K562 (cell line): ENCODE data around the gene AUNIP. TPM values are rescaled to one million over a fixed set of nuclear protein-coding genes. Genes with fewer than 3 reads are reported as not detected.
A peak's percentile ranks its signal among the peaks of the same experiment; 100 is the strongest.

Source experiments
- BCLAF1 ChIP-seq, 2 experiments: fragments of 450-650 bp in 1 of 2; IDR thresholded peaks; 2 replicates each; pipeline ENCODE4 v1.6.1; 2011 to 2017; ENCODE audit warnings: low read depth in 2 of 2, antibody characterized with exemption in 1 of 2, borderline replicate concordance in 1 of 2, low read length in 1 of 2, mild to moderate bottlenecking in 1 of 2, mixed read lengths in 1 of 2; ENCODE audit not compliant: control insufficient read depth in 1 of 2
- CBFB ChIP-seq: sonication (generic); formaldehyde crosslinking; IDR thresholded peaks from 2 replicates; pipeline ENCODE4 v1.4.0; 2020; ENCODE audit warnings: mild to moderate bottlenecking, missing genetic modification reagents
- COPS2 ChIP-seq: fragments of 450-650 bp; conservative IDR thresholded peaks from 2 replicates; pipeline ENCODE4 v1.6.1; 2016; ENCODE audit warnings: mild to moderate bottlenecking, moderate library complexity
- EZH2 ChIP-seq: IDR thresholded peaks from 2 replicates; pipeline ENCODE4 v1.6.1; 2012; ENCODE audit warnings: low read depth, mild to moderate bottlenecking, inconsistent platforms, low read length, borderline replicate concordance
- HIVEP1 ChIP-seq: fragments of 250-450 bp; sonication (Bioruptor Pico); IDR thresholded peaks from 2 replicates; pipeline ENCODE4 v1.4.0; 2020; ENCODE audit warnings: mild to moderate bottlenecking
- ILF3 ChIP-seq: fragments of 450-650 bp; IDR thresholded peaks from 2 replicates; pipeline ENCODE4 v1.6.1; 2018; ENCODE audit warnings: antibody characterized with exemption, mild to moderate bottlenecking, moderate library complexity, borderline replicate concordance
- MCM2 ChIP-seq: fragments of 450-650 bp; IDR thresholded peaks from 2 replicates; pipeline ENCODE4 v1.6.1; 2017; ENCODE audit warnings: low read depth, mild to moderate bottlenecking
- MLX ChIP-seq, 2 experiments: fragments of 450-650 bp in 1 of 2; sonication (generic) in 1 of 2; formaldehyde crosslinking; conservative IDR thresholded peaks; 2 replicates each; pipeline versions ENCODE4 v1.4.0 to v1.8.1; 2020 to 2022; ENCODE audit warnings: mild to moderate bottlenecking in 1 of 2, missing genetic modification reagents in 1 of 2
- MYNN ChIP-seq, 2 experiments: sonication (generic); formaldehyde crosslinking in 1 of 2; IDR thresholded peaks; 2 replicates each; pipeline versions ENCODE4 v1.5.0 to v1.6.1; 2016 to 2020; ENCODE audit warnings: antibody characterized with exemption in 1 of 2, missing genetic modification reagents in 1 of 2
- PATZ1 ChIP-seq: fragments of 250-450 bp; sonication (Bioruptor Pico); IDR thresholded peaks from 2 replicates; pipeline ENCODE4 v1.5.0; 2020; ENCODE audit warnings: mild to moderate bottlenecking, borderline replicate concordance
- RNF2 ChIP-seq: sonication (generic); IDR thresholded peaks from 2 replicates; pipeline ENCODE4 v1.6.1; 2016
- SMAD1 ChIP-seq: fragments of 150-350 bp; IDR thresholded peaks from 2 replicates; pipeline ENCODE4 v1.6.1; 2014; ENCODE audit warnings: low read length, low read depth; ENCODE audit not compliant: partially characterized antibody
- TSHZ1 ChIP-seq: fragments of 250-450 bp; sonication (Bioruptor Pico); IDR thresholded peaks from 2 replicates; pipeline ENCODE4 v1.4.0; 2020; ENCODE audit warnings: mild to moderate bottlenecking, moderate library complexity
- ZFP91 ChIP-seq: sonication (generic); formaldehyde crosslinking; IDR thresholded peaks from 2 replicates; pipeline ENCODE4 v1.8.0; 2022; ENCODE audit warnings: mild to moderate bottlenecking, missing genetic modification reagents
- ZNF124 ChIP-seq: sonication (generic); formaldehyde crosslinking; IDR thresholded peaks from 2 replicates; pipeline ENCODE4 v1.8.1; 2022; ENCODE audit warnings: missing genetic modification reagents
- ZNF143 ChIP-seq: sonication (generic); formaldehyde crosslinking; IDR thresholded peaks from 2 replicates; pipeline ENCODE4 v1.9.0; 2022; ENCODE audit warnings: mild to moderate bottlenecking, missing genetic modification reagents
- ZNF263 ChIP-seq: sonication (generic); formaldehyde crosslinking; IDR thresholded peaks from 2 replicates; pipeline ENCODE4 v1.8.0; 2022; ENCODE audit warnings: mild to moderate bottlenecking, missing genetic modification reagents, borderline replicate concordance
- ZNF778 ChIP-seq: fragments of 450-650 bp; formaldehyde crosslinking; IDR thresholded peaks from 2 replicates; pipeline ENCODE4 v1.4.0; 2020; ENCODE audit warnings: mild to moderate bottlenecking, moderate library complexity
- polyA plus RNA-seq, 8 experiments: library from polyadenylated mRNA; depleted of rRNA in 4 of 8; stranded (reverse) in 5 of 8; unstranded in 3 of 8; fragments of >200 nt; fragmentation: Nextera tagmentation in 2 of 8; fragmentation: Illumina TruSeq in 1 of 8; extraction: Ambion mirVana in 2 of 8; extraction: Trizol in 1 of 8; gene quantifications; 2 replicates each; pipeline versions ENCODE4 v1.2.1 to v1.2.3, GENCODE V29; 2011 to 2014; ENCODE audit warnings: inconsistent platforms in 1 of 8, missing spikeins in 1 of 8
- total RNA-seq, 7 experiments: library from RNA; depleted of rRNA in 6 of 7; stranded (reverse); fragments of >200 nt in 6 of 7; fragmentation: Illumina TruSeq in 2 of 7; extraction: Trizol in 2 of 7; gene quantifications; 2 replicates each; pipeline versions ENCODE4 v1.2.1 to v1.2.3, GENCODE V29; 2011 to 2021; ENCODE audit warnings: low replicate concordance in 1 of 7

AUNIP gene
- total and polyA plus RNA-seq, 9 of the 15 experiments (the other 6 are each of a cell fraction or from before 2014, with no cell fraction given), result 12.1 to 53.8 (median 47.1) TPM

- TF ChIP-seq BCLAF1 (IDR thresholded peaks at IDR 0.05; ENCODE audit: borderline replicate concordance in 1 of 2, control insufficient read depth in 1 of 2, low read depth in 2 of 2, low read length in 1 of 2) (no peak), COPS2 (no peak), ZNF143 (no peak), MYNN (IDR thresholded peaks at IDR 0.05) (no peak), MYNN (CRISPR knock-in tag; IDR thresholded peaks at IDR 0.05) (no peak), SMAD1 (no peak), ZNF124 (CRISPR knock-in tag) (no peak), ZNF263 (CRISPR knock-in tag) (no peak), CBFB (CRISPR knock-in tag) (0 out of 2 replicates have a peak, but pooled peaks have one; percentile 14), ZFP91 (CRISPR knock-in tag) (no peak), ILF3 (no peak), MCM2 (no peak), RNF2 (no peak), HIVEP1 (CRISPR knock-in tag) (no peak), ZNF778 (no peak), TSHZ1 (CRISPR knock-in tag) (no peak), EZH2 (no peak), PATZ1 (no peak), MLX (CRISPR knock-in tag; conservative IDR thresholded peaks at IDR 0.05) (no peak)
These were observed 38.2 kb downstream of the AUNIP start (continued) for GRCh38 chr1:25821112-25821476.
